Cerebellar cortex (tissue), 1 donor: Measurements from ENCODE around the gene FAM228A.
"Not testable (repeated sequence)": the region's sequence is repeated elsewhere in the genome, so short reads cannot be mapped to it uniquely, and the experiment has no call there.

Experiments used
- DNase-seq: peaks from one replicate; pipeline ENCODE4 v3.0.0-alpha.2; 2015; ENCODE audit warnings: low spot score

The FAM228A gene

GRCh38 chr2:24191156-24191555 is 16.3 kb downstream of the FAM228A start:
- no peak for DNase-seq

GRCh38 chr2:24191848-24192247 is 17.0 kb downstream of the FAM228A start:
- no peak for DNase-seq

- DNase-seq, result not testable (repeated sequence)
Observed at GRCh38 chr2:24197213-24197612, 22.4 kb downstream of the FAM228A start.

GRCh38 chr2:24199968-24200590 is 25.2 kb downstream of the FAM228A start:
- peak; percentile 3 for DNase-seq

- no peak for DNase-seq
Observed at GRCh38 chr2:24200799-24201198, 25.9 kb downstream of the FAM228A start.

- DNase-seq, result no peak
Observed at GRCh38 chr2:24203029-24203786, 28.4 kb downstream of the FAM228A start.

- no peak for DNase-seq
Observed at GRCh38 chr2:24203787-24204150, 28.9 kb downstream of the FAM228A start.

GRCh38 chr2:24204505-24204904 is 29.7 kb downstream of the FAM228A start:
- DNase-seq, result no peak

- DNase-seq, result no peak
Observed at GRCh38 chr2:24205131-24205530, 30.3 kb downstream of the FAM228A start.

GRCh38 chr2:24206242-24206641 is 31.4 kb downstream of the FAM228A start:
- DNase-seq, result no peak

- no peak for DNase-seq
Observed at GRCh38 chr2:24206714-24207113, 31.9 kb downstream of the FAM228A start.

- DNase-seq, result no peak
Observed at GRCh38 chr2:24207359-24207758, 32.5 kb downstream of the FAM228A start.

- no peak for DNase-seq
Observed at GRCh38 chr2:24208490-24208889, 33.6 kb downstream of the FAM228A start.

- no peak for DNase-seq
Observed at GRCh38 chr2:24209389-24210105, 34.7 kb downstream of the FAM228A start.

- no peak for DNase-seq
Observed at GRCh38 chr2:24210106-24210455, 35.2 kb downstream of the FAM228A start.

GRCh38 chr2:24210723-24211122 is 35.9 kb downstream of the FAM228A start:
- no peak for DNase-seq

GRCh38 chr2:24211408-24211807 is 36.6 kb downstream of the FAM228A start:
- no peak for DNase-seq

GRCh38 chr2:24214880-24215279 is 40.0 kb downstream of the FAM228A start:
- no peak for DNase-seq

- DNase-seq, result no peak
Observed at GRCh38 chr2:24220554-24221291, 45.9 kb downstream of the FAM228A start.

- no peak for DNase-seq
Observed at GRCh38 chr2:24221343-24222050, 46.6 kb downstream of the FAM228A start.

GRCh38 chr2:24222946-24223345 is 48.1 kb downstream of the FAM228A start:
- DNase-seq, result no peak
